ENCODE results near the gene ITFG1. TPM values are rescaled to one million over a fixed set of nuclear protein-coding genes. Genes with fewer than 3 reads are reported as not detected.
"Not testable (repeated sequence)": the region's sequence is repeated elsewhere in the genome, so short reads cannot be mapped to it uniquely, and the experiment has no call there.

ITFG1 gene
- total RNA-seq, 1 donor from 2014 or later = 27.4 TPM

- intact Hi-C loops (cut with micrococcal nuclease) = no loop called here
Measured at GRCh38 chr16:47250983-47251382, 209.9 kb downstream of the ITFG1 start.

- intact Hi-C loops (cut with micrococcal nuclease) = no loop called here
Measured at GRCh38 chr16:47247690-47248089, 213.2 kb downstream of the ITFG1 start.

- intact Hi-C loops (cut with micrococcal nuclease) = no loop called here
Measured at GRCh38 chr16:47244206-47244605, 216.7 kb downstream of the ITFG1 start.

GRCh38 chr16:47241061-47241460, 219.8 kb downstream of the ITFG1 start:
- intact Hi-C loops (cut with micrococcal nuclease) = no loop called here

- intact Hi-C loops (cut with micrococcal nuclease) = no loop called here
Measured at GRCh38 chr16:47236716-47237115, 224.1 kb downstream of the ITFG1 start.

GRCh38 chr16:47230296-47230695, 230.6 kb downstream of the ITFG1 start:
- intact Hi-C loops (cut with micrococcal nuclease) = no loop called here

- intact Hi-C loops (cut with micrococcal nuclease) = no loop called here
Measured at GRCh38 chr16:47229053-47230050, 231.5 kb downstream of the ITFG1 start.

- intact Hi-C loops (cut with micrococcal nuclease) = no loop called here
Measured at GRCh38 chr16:47228241-47228640, 232.6 kb downstream of the ITFG1 start.

- intact Hi-C loops (cut with micrococcal nuclease) = no loop called here
Measured at GRCh38 chr16:47213761-47214440, 247.0 kb downstream of the ITFG1 start.

GRCh38 chr16:47211218-47211617, 249.6 kb downstream of the ITFG1 start:
- intact Hi-C loops (cut with micrococcal nuclease) = no loop called here

- intact Hi-C loops (cut with micrococcal nuclease) = no loop called here
Measured at GRCh38 chr16:47204736-47205504, 255.9 kb downstream of the ITFG1 start.

- intact Hi-C loops (cut with micrococcal nuclease) = not testable (repeated sequence)
Measured at GRCh38 chr16:47203433-47203832, 257.4 kb downstream of the ITFG1 start.

- intact Hi-C loops (cut with micrococcal nuclease) = no loop called here
Measured at GRCh38 chr16:47198180-47198575, 262.7 kb downstream of the ITFG1 start.

GRCh38 chr16:47197536-47198179, 263.2 kb downstream of the ITFG1 start:
- intact Hi-C loops (cut with micrococcal nuclease) = no loop called here

- intact Hi-C loops (cut with micrococcal nuclease) = no loop called here
Measured at GRCh38 chr16:47196457-47196856, 264.4 kb downstream of the ITFG1 start.

GRCh38 chr16:47182318-47182717, 278.5 kb downstream of the ITFG1 start:
- intact Hi-C loops (cut with micrococcal nuclease) = no loop called here

GRCh38 chr16:47181066-47181465, 279.8 kb downstream of the ITFG1 start:
- intact Hi-C loops (cut with micrococcal nuclease) = not testable (repeated sequence)

GRCh38 chr16:47180073-47180472, 280.8 kb downstream of the ITFG1 start:
- intact Hi-C loops (cut with micrococcal nuclease) = no loop called here

GRCh38 chr16:47175152-47175551, 285.7 kb downstream of the ITFG1 start:
- intact Hi-C loops (cut with micrococcal nuclease) = no loop called here

- intact Hi-C loops (cut with micrococcal nuclease) = no loop called here
Measured at GRCh38 chr16:47162670-47163420, 298.0 kb downstream of the ITFG1 start.

All from T-helper 1 cell treated with Interleukin-12 subunit alpha and Interleukin-12 subunit beta and Interleukin-4 antibody, amounts not matched to agents 30 ng/mL and 1 ng/mL, for 36 hours (primary cell).